ENCODE measurements around the gene AP2B1. TPM values are rescaled to one million over a fixed set of nuclear protein-coding genes. Genes with fewer than 3 reads are reported as not detected.

Gene AP2B1
- total RNA-seq, 1 donor from 2014 or later: 152 TPM

- H3K4me3 ChIP-seq (ENCODE audit: low read depth, low read length): no peak overlapping the region
- no peak for TF ChIP-seq CTCF (IDR thresholded peaks at IDR 0.05; ENCODE audit: insufficient read depth, low read length, poor library complexity, severe bottlenecking)
- H3K27me3 ChIP-seq (ENCODE audit: control insufficient read depth, insufficient read depth, low read length): no peaks in the 10 kb centered on the region
- H3K36me3 ChIP-seq (ENCODE audit: control insufficient read depth, insufficient read depth, low read length): peaks cover 3% of the 10 kb centered on the region
- no peak for DNase-seq (ENCODE audit: low read depth)
These were observed 89.3 kb downstream of the AP2B1 start for GRCh38 chr17:35676441-35676840.

- H3K27me3 ChIP-seq (ENCODE audit: control insufficient read depth, insufficient read depth, low read length): no peaks in the 10 kb centered on the region
- peaks cover 3% of the 10 kb centered on the region for H3K36me3 ChIP-seq (ENCODE audit: control insufficient read depth, insufficient read depth, low read length)
- no peak for DNase-seq (ENCODE audit: low read depth)
- TF ChIP-seq CTCF (IDR thresholded peaks at IDR 0.05; ENCODE audit: insufficient read depth, low read length, poor library complexity, severe bottlenecking): no peak
- H3K4me3 ChIP-seq (ENCODE audit: low read depth, low read length): no peak overlapping the region
These were observed 92.0 kb downstream of the AP2B1 start for GRCh38 chr17:35679007-35679682.

- no peak for TF ChIP-seq CTCF (IDR thresholded peaks at IDR 0.05; ENCODE audit: insufficient read depth, low read length, poor library complexity, severe bottlenecking)
- no peak for DNase-seq (ENCODE audit: low read depth)
- Histone ChIP-seq H3K27me3 (ENCODE audit: control insufficient read depth, insufficient read depth, low read length) (no peaks in the 10 kb centered on the region), H3K36me3 (ENCODE audit: control insufficient read depth, insufficient read depth, low read length) (no peaks in the 10 kb centered on the region), H3K4me3 (ENCODE audit: low read depth, low read length) (no peak overlapping the region)
These were observed 96.5 kb downstream of the AP2B1 start for GRCh38 chr17:35683591-35683990.

GRCh38 chr17:35684055-35684802, 97.1 kb downstream of the AP2B1 start:
- Histone ChIP-seq H3K36me3 (ENCODE audit: control insufficient read depth, insufficient read depth, low read length) (no peaks in the 10 kb centered on the region), H3K27me3 (ENCODE audit: control insufficient read depth, insufficient read depth, low read length) (no peaks in the 10 kb centered on the region), H3K4me3 (ENCODE audit: low read depth, low read length) (no peak overlapping the region)
- peak; percentile 47 for DNase-seq (ENCODE audit: low read depth)
- TF ChIP-seq CTCF (IDR thresholded peaks at IDR 0.05; ENCODE audit: insufficient read depth, low read length, poor library complexity, severe bottlenecking): no peak

- no peaks in the 10 kb centered on the region for H3K27me3 ChIP-seq (ENCODE audit: control insufficient read depth, insufficient read depth, low read length)
- TF ChIP-seq CTCF (IDR thresholded peaks at IDR 0.05; ENCODE audit: insufficient read depth, low read length, poor library complexity, severe bottlenecking): no peak
- no peak for DNase-seq (ENCODE audit: low read depth)
- H3K4me3 ChIP-seq (ENCODE audit: low read depth, low read length): no peak overlapping the region
- H3K36me3 ChIP-seq (ENCODE audit: control insufficient read depth, insufficient read depth, low read length): peaks cover 2% of the 10 kb centered on the region
These were observed 105.5 kb downstream of the AP2B1 start for GRCh38 chr17:35692512-35693210.
